H1 (cell line): ENCODE results near the gene ULK1. TPM values are rescaled to one million over a fixed set of nuclear protein-coding genes. Genes with fewer than 3 reads are reported as not detected.
"Not testable (repeated sequence)": the region's sequence is repeated elsewhere in the genome, so short reads cannot be mapped to it uniquely, and the experiment has no call there.

ENCODE experiments used
- CTCF ChIA-PET: fragments of 300-600 bp; sonication (Branson Sonifier 250); formaldehyde crosslinking; loops from one replicate; lab custom pipeline; 2021; ENCODE audit not compliant: partially characterized antibody; lab: Charles Lee
- POLR2A ChIA-PET: fragments of 300-600 bp; sonication (Branson Sonifier 250); formaldehyde crosslinking; loops from one replicate; lab custom pipeline; 2021; ENCODE audit warnings: inconsistent platforms; ENCODE audit not compliant: partially characterized antibody; lab: Charles Lee
- DNase-seq, 2 experiments: peaks; one replicate each; pipeline versions ENCODE4 v3.0.0 to v3.0.0-alpha.2; 2010 to 2022; ENCODE audit warnings: low spot score in 2 of 2, low read depth in 1 of 2, mixed read lengths in 1 of 2
- FAIRE-seq: peaks from 2 replicates; lab custom pipeline; 2011; peaks lifted over from hg19 to GRCh38; lab: Jason Lieb, UNC
- H2AFZ ChIP-seq: 2 replicates; pipeline ENCODE4 v1.8.1; 2012; ENCODE audit warnings: low read length, inconsistent platforms
- H2AK5ac ChIP-seq: 2 replicates; pipeline ENCODE4 v1.6.1; 2013; ENCODE audit warnings: low read depth, low read length
- H2BK120ac ChIP-seq: replicated peaks from 2 replicates; pipeline ENCODE3; 2013; ENCODE audit warnings: low read depth, low read length, inconsistent platforms
- H2BK12ac ChIP-seq: 2 replicates; pipeline ENCODE4 v1.6.1; 2013; ENCODE audit warnings: low read depth, low read length
- H2BK15ac ChIP-seq: 2 replicates; pipeline ENCODE4 v1.6.1; 2013; ENCODE audit warnings: low read length
- H2BK20ac ChIP-seq: 2 replicates; pipeline ENCODE4 v1.6.1; 2013; ENCODE audit warnings: low read length
- H2BK5ac ChIP-seq: 2 replicates; pipeline ENCODE4 v1.6.1; 2013; ENCODE audit warnings: low read depth, low read length
- H3K14ac ChIP-seq: 2 replicates; pipeline ENCODE4 v1.6.1; 2013; ENCODE audit warnings: inconsistent platforms; ENCODE audit not compliant: insufficient read length
- H3K18ac ChIP-seq: 2 replicates; pipeline ENCODE4 v1.6.1; 2013; ENCODE audit warnings: low read length; ENCODE audit errors: extremely low read depth
- H3K23ac ChIP-seq: 2 replicates; pipeline ENCODE4 v1.6.1; 2013; ENCODE audit warnings: inconsistent platforms; ENCODE audit not compliant: insufficient read length
- H3K23me2 ChIP-seq: 2 replicates; pipeline ENCODE4 v1.6.1; 2013; ENCODE audit warnings: low read depth, low read length
- H3K27ac ChIP-seq: 2 replicates; pipeline ENCODE4 v1.6.1; 2011; ENCODE audit warnings: low read depth, low read length, inconsistent platforms
- H3K27me3 ChIP-seq, 4 experiments: replicated peaks in 1 of 4; 1 replicate in 1 of 4; 2 replicates in 3 of 4; pipeline versions ENCODE4 v1.6.1 to v1.8.1; 2011 to 2013; ENCODE audit warnings: low read length in 3 of 4, mild to moderate bottlenecking in 3 of 4, inconsistent platforms in 2 of 4, mixed read lengths in 2 of 4, moderate library complexity in 1 of 4; ENCODE audit not compliant: control insufficient read depth in 3 of 4, insufficient read depth in 3 of 4; ENCODE audit errors: extremely low read depth in 1 of 4
- H3K36me3 ChIP-seq, 4 experiments: 2 replicates each; pipeline versions ENCODE4 v1.6.1 to v1.8.1; 2011 to 2013; ENCODE audit warnings: mild to moderate bottlenecking in 4 of 4, low read length in 3 of 4, moderate library complexity in 2 of 4, control low read depth in 1 of 4, inconsistent platforms in 1 of 4; ENCODE audit not compliant: insufficient read depth in 4 of 4, control insufficient read depth in 2 of 4
- H3K4ac ChIP-seq: replicated peaks from 2 replicates; pipeline ENCODE3; 2013; ENCODE audit warnings: low read length, low read depth, mixed read lengths, inconsistent platforms; ENCODE audit not compliant: insufficient read length
- H3K4me1 ChIP-seq, 4 experiments: replicated peaks in 1 of 4; 1 replicate in 1 of 4; 2 replicates in 3 of 4; pipeline versions ENCODE4 v1.6.1 to v1.8.1; 2011 to 2013; ENCODE audit warnings: low read length in 3 of 4, inconsistent platforms in 2 of 4, mixed read lengths in 1 of 4; ENCODE audit not compliant: insufficient read depth in 4 of 4, control insufficient read depth in 3 of 4
- H3K4me2 ChIP-seq, 2 experiments: 2 replicates each; pipeline versions ENCODE4 v1.6.1 to v1.8.1; 2011 to 2013; ENCODE audit warnings: low read depth in 2 of 2, low read length in 2 of 2, control low read depth in 1 of 2, inconsistent platforms in 1 of 2, mild to moderate bottlenecking in 1 of 2; ENCODE audit not compliant: insufficient read depth in 1 of 2
- H3K4me3 ChIP-seq, 4 experiments: fragments of 200-600, 300-600 bp in 1 of 4; sonication (generic), shearing (Covaris generic), sonication (Bioruptor Twin) in 1 of 4; 2 replicates each; pipeline versions ENCODE4 v1.5.1 to v1.8.1; 2011 to 2016; ENCODE audit warnings: low read length in 4 of 4, low read depth in 3 of 4, control low read depth in 2 of 4, inconsistent platforms in 2 of 4, mild to moderate bottlenecking in 2 of 4, mixed read lengths in 1 of 4, moderate library complexity in 1 of 4; ENCODE audit not compliant: insufficient read depth in 2 of 4; ENCODE audit errors: extremely low read depth in 1 of 4
- H3K56ac ChIP-seq: replicated peaks from 2 replicates; pipeline ENCODE3; 2013; ENCODE audit warnings: low read depth, mild to moderate bottlenecking, mixed read lengths, low read length, inconsistent platforms; ENCODE audit not compliant: insufficient read length
- H3K79me1 ChIP-seq: 2 replicates; pipeline ENCODE4 v1.6.1; 2013; ENCODE audit warnings: low read depth, low read length, control low read depth
- H3K79me2 ChIP-seq, 2 experiments: 2 replicates each; pipeline versions ENCODE4 v1.6.1 to v1.8.1; 2012 to 2013; ENCODE audit warnings: low read length in 2 of 2, mild to moderate bottlenecking in 2 of 2, inconsistent platforms in 1 of 2; ENCODE audit not compliant: insufficient read depth in 2 of 2, control insufficient read depth in 1 of 2
- H3K9ac ChIP-seq, 4 experiments: replicated peaks in 1 of 4; 1 replicate in 1 of 4; 2 replicates in 3 of 4; pipeline versions ENCODE4 v1.6.1 to v1.8.1; 2011 to 2013; ENCODE audit warnings: low read depth in 3 of 4, low read length in 3 of 4, control low read depth in 2 of 4, mild to moderate bottlenecking in 2 of 4, moderate library complexity in 2 of 4, inconsistent platforms in 1 of 4; ENCODE audit errors: extremely low read depth in 1 of 4
- H3K9me3 ChIP-seq, 2 experiments: 2 replicates each; pipeline versions ENCODE4 v1.6.1 to v1.8.1; 2012 to 2013; ENCODE audit warnings: mild to moderate bottlenecking in 2 of 2, moderate library complexity in 2 of 2, control low read depth in 1 of 2, inconsistent platforms in 1 of 2, low read depth in 1 of 2, low read length in 1 of 2, mixed read lengths in 1 of 2; ENCODE audit not compliant: insufficient read depth in 2 of 2
- H4K20me1 ChIP-seq, 2 experiments: replicated peaks in 1 of 2; 2 replicates each; pipeline versions ENCODE3 to v1.8.1; 2011 to 2013; ENCODE audit warnings: inconsistent platforms in 2 of 2, low read length in 2 of 2, mild to moderate bottlenecking in 1 of 2; ENCODE audit not compliant: insufficient read depth in 2 of 2, control insufficient read depth in 1 of 2
- H4K5ac ChIP-seq: 2 replicates; pipeline ENCODE4 v1.6.1; 2013; ENCODE audit warnings: low read length, low read depth, mixed read lengths, inconsistent platforms; ENCODE audit not compliant: insufficient read length
- H4K8ac ChIP-seq: 2 replicates; pipeline ENCODE4 v1.8.0; 2013; ENCODE audit warnings: mild to moderate bottlenecking, moderate library complexity, low read length, inconsistent platforms; ENCODE audit not compliant: insufficient read depth; ENCODE audit errors: extremely low read depth
- H4K91ac ChIP-seq: replicated peaks from 2 replicates; pipeline ENCODE3; 2013; ENCODE audit warnings: low read length, mixed read lengths, inconsistent platforms; ENCODE audit not compliant: insufficient read length
- WGBS, 2 experiments: shearing (Covaris generic) in 1 of 2; methylation state at CpG; one replicate each; pipeline versions ENCODE4 v1.1.6 to v1.1.7; 2013 to 2015; ENCODE audit warnings: low lambda C conversion rate in 2 of 2, mixed read lengths in 2 of 2, inconsistent platforms in 1 of 2, low coverage in 1 of 2, missing lambda C conversion rate in 1 of 2; ENCODE audit not compliant: insufficient replicate concordance in 2 of 2, insufficient coverage in 1 of 2, insufficient read length in 1 of 2; ENCODE audit errors: extremely low coverage in 1 of 2, missing lambda C conversion rate in 1 of 2; 5-methylcytosine and 5-hydroxymethylcytosine counted together
- polyA plus RNA-seq, 7 experiments: library from polyadenylated mRNA; depleted of rRNA in 3 of 7; stranded (reverse) in 5 of 7; unstranded in 2 of 7; fragments of >200 nt in 5 of 7; fragments of 200-250 nt in 2 of 7; gene quantifications; 1 replicate in 5 of 7; 2 replicates in 1 of 7; 4 replicates in 1 of 7; pipeline versions ENCODE4 v1.2.1 to v1.2.3, GENCODE V29; 2011 to 2013; ENCODE audit warnings: missing spikeins in 2 of 7, mixed read lengths in 2 of 7
- total RNA-seq: library from RNA; stranded (reverse); fragmentation: NEBNext Ultra II Directional; extraction: Animal tissue kit (Norgen Biotek cat#: 25700); gene quantifications from 2 replicates; pipeline ENCODE4 v1.2.1, GENCODE V29; 2021

Gene ULK1
- total and polyA plus RNA-seq, 2 of the 8 experiments (the other 6 are each of a cell fraction or from before 2014, with no cell fraction given), result 13.0 to 44.1 TPM

DNA sequence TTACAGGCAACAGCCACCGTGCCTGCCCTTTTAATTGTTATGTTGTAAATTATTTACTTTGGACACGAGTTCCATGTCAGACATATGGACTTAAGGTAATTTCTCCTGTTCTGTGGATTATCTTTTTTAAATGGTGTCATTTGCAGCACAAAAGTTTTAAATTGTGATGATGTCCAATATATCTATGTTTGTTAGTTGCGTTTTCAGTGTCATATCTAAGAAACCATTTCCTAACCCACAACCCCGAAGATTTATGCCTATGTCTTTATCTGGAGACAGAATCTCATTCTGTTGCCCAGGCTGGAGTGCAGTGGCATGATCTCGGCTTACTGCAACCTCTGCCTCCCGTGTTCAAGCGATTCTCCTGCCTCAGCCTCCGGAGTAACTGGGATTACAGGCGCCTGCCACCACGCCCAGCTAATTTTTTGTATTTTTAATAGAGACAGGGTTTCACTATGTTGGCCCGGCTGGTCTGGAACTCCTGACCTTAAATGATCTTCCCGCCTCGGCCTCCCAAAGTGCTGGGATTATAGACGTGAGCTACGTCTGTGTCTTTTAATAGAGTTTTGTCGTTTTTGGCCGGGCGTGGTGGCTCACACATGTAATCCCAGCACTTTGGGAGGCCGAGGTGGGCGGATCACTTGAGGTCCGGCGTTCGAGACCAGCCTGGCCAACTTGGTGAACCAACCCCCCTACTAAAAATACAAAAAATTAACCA is 54.5 kb downstream of the ULK1 start:
- not testable (repeated sequence) for FAIRE-seq, H3K9ac ChIP-seq
- peaks cover 9 to 34% of the 10 kb centered on the region in 2 experiments; a peak in 3 of 4 replicates for H3K79me2 ChIP-seq

More for the DNA sequence above, 54.5 kb downstream of the ULK1 start:
- not testable (repeated sequence) for H2BK12ac ChIP-seq, H4K8ac ChIP-seq, H2AFZ ChIP-seq, H3K23me2 ChIP-seq, H3K23ac ChIP-seq, H2BK120ac ChIP-seq, H4K20me1 ChIP-seq, H2BK20ac ChIP-seq, H2AK5ac ChIP-seq, H3K9me3 ChIP-seq, H3K14ac ChIP-seq, DNase-seq, H3K18ac ChIP-seq, H2BK5ac ChIP-seq, H3K4me1 ChIP-seq, H3K56ac ChIP-seq, H3K27me3 ChIP-seq, H3K27ac ChIP-seq, H3K4ac ChIP-seq, H3K79me1 ChIP-seq, H3K36me3 ChIP-seq, H4K5ac ChIP-seq
- 89% methylated on average over 23 of the region's 23 CpGs; no CpG with 5 or more reads in 1 of the 2 experiments for whole genome bisulfite sequencing, 2 experiments
- peak overlapping the region; percentile 27 to 92 (median 40) for H3K4me3 ChIP-seq
- H3K4me2 ChIP-seq, result peak overlapping the region; percentile 33 to 72; a peak in 2 of 4 replicates
- peak overlapping the region; percentile 95; the same call in 1 of the 2 replicates for H2BK15ac ChIP-seq
- ChIA-PET CTCF (interaction anchor here (1.7 kb wide), 1 partner anchor 15 kb away, joined by 6 read pairs; no protein-coding TSS in a partner anchor), POLR2A (interaction anchor here (0.7 to 2.0 kb wide), 9 partner anchors 8 to 174 kb away, joined by 3 to 9 read pairs (median 3); partner anchors contain the start of gene PUS1)
- peak overlapping the region; percentile 91 for H4K91ac ChIP-seq
